ENCODE data around the gene ZNF710.
"Not testable (repeated sequence)": the region's sequence is repeated elsewhere in the genome, so short reads cannot be mapped to it uniquely, and the experiment has no call there.

The ZNF710 gene

GRCh38 chr15:90060797-90061196, 59.7 kb downstream of the ZNF710 start:
- DNase-seq (ENCODE audit: low spot score), result no peak

GRCh38 chr15:90062023-90062442, 60.9 kb downstream of the ZNF710 start:
- DNase-seq (ENCODE audit: low spot score), result peak; percentile 29

GRCh38 chr15:90062462-90062932, 61.4 kb downstream of the ZNF710 start:
- peak; percentile 33 for DNase-seq (ENCODE audit: low spot score)

GRCh38 chr15:90062973-90063769, 62.0 kb downstream of the ZNF710 start:
- DNase-seq (ENCODE audit: low spot score), result no peak

GRCh38 chr15:90063770-90064247, 62.7 kb downstream of the ZNF710 start:
- peak; percentile 16 for DNase-seq (ENCODE audit: low spot score)

- DNase-seq (ENCODE audit: low spot score), result no peak
Measured at GRCh38 chr15:90064911-90065681, 64.0 kb downstream of the ZNF710 start.

- DNase-seq (ENCODE audit: low spot score), result no peak
Measured at GRCh38 chr15:90065682-90066049, 64.5 kb downstream of the ZNF710 start.

GRCh38 chr15:90067181-90067952, 66.2 kb downstream of the ZNF710 start:
- DNase-seq (ENCODE audit: low spot score), result no peak

- no peak for DNase-seq (ENCODE audit: low spot score)
Measured at GRCh38 chr15:90067953-90068606, 67.0 kb downstream of the ZNF710 start.

GRCh38 chr15:90070623-90071022, 69.5 kb downstream of the ZNF710 start:
- not testable (repeated sequence) for DNase-seq (ENCODE audit: low spot score)

GRCh38 chr15:90071220-90071807, 70.2 kb downstream of the ZNF710 start:
- DNase-seq (ENCODE audit: low spot score), result peak; percentile 84

GRCh38 chr15:90072978-90073640, 72.0 kb downstream of the ZNF710 start:
- DNase-seq (ENCODE audit: low spot score), result no peak

GRCh38 chr15:90074023-90074422, 72.9 kb downstream of the ZNF710 start:
- DNase-seq (ENCODE audit: low spot score), result no peak

GRCh38 chr15:90074916-90075315, 73.8 kb downstream of the ZNF710 start:
- no peak for DNase-seq (ENCODE audit: low spot score)

GRCh38 chr15:90075420-90076289, 74.5 kb downstream of the ZNF710 start:
- DNase-seq (ENCODE audit: low spot score), result no peak

GRCh38 chr15:90076716-90077115, 75.6 kb downstream of the ZNF710 start:
- no peak for DNase-seq (ENCODE audit: low spot score)

- no peak for DNase-seq (ENCODE audit: low spot score)
Measured at GRCh38 chr15:90078965-90079364, 77.8 kb downstream of the ZNF710 start.

GRCh38 chr15:90079619-90080457, 78.7 kb downstream of the ZNF710 start:
- no peak for DNase-seq (ENCODE audit: low spot score)

- no peak for DNase-seq (ENCODE audit: low spot score)
Measured at GRCh38 chr15:90080458-90080755, 79.3 kb downstream of the ZNF710 start.
